Heart right ventricle (tissue), 16 donors: ENCODE results near the gene CFAP54. TPM values are rescaled to one million over a fixed set of nuclear protein-coding genes. Genes with fewer than 3 reads are reported as not detected.

Source experiments
- ATAC-seq, 8 donors: fragments of 200-7000 bp; cut with Tn5 transposase; one replicate each; pipeline ENCODE4 v1.9.1; 2020; ENCODE audit warnings: mild to moderate bottlenecking in 8 of 8, moderate library complexity in 8 of 8, moderate number of reproducible peaks in 1 of 8
- DNase-seq, 2 donors: peaks; one replicate each; pipeline ENCODE4 v3.0.0-alpha.2; 2020
- H3K27ac ChIP-seq, 10 donors: fragments of 200-600 bp; sonication (generic) in 2 of 10; one replicate each; pipeline versions ENCODE4 v1.5.0 to v1.8.0; 2020 to 2022; ENCODE audit warnings: mild to moderate bottlenecking in 3 of 10
- H3K27me3 ChIP-seq, 7 donors: fragments of 200-600 bp; one replicate each; pipeline ENCODE4 v1.8.0; 2021 to 2022; ENCODE audit warnings: mild to moderate bottlenecking in 2 of 7
- H3K36me3 ChIP-seq, 9 donors: fragments of 200-600 bp; sonication (generic) in 1 of 9; one replicate each; pipeline versions ENCODE4 v1.5.0 to v1.8.0; 2020 to 2022; ENCODE audit warnings: mild to moderate bottlenecking in 2 of 9
- H3K4me1 ChIP-seq, 9 donors: fragments of 200-600 bp; sonication (generic) in 1 of 9; one replicate each; pipeline versions ENCODE4 v1.5.0 to v1.8.0; 2020 to 2022; ENCODE audit warnings: mild to moderate bottlenecking in 4 of 9
- H3K4me3 ChIP-seq, 10 donors: fragments of 200-600 bp; sonication (generic) in 2 of 10; one replicate each; pipeline versions ENCODE4 v1.5.0 to v1.8.0; 2020 to 2022; ENCODE audit warnings: mild to moderate bottlenecking in 7 of 10, moderate library complexity in 2 of 10
- H3K9me3 ChIP-seq, 11 donors: fragments of 200-600 bp in 10 of 11; sonication (generic) in 2 of 11; one replicate each; pipeline versions ENCODE4 v1.5.0 to v1.8.0; 2013 to 2022; ENCODE audit warnings: mild to moderate bottlenecking in 2 of 11, control low read depth in 1 of 11, moderate library complexity in 1 of 11
- WGBS, 2 donors: extraction: QIAGEN DNeasy Blood & Tissue Kit; methylation state at CpG; one replicate each; pipeline ENCODE4 v1.1.7; 2013; ENCODE audit warnings: inconsistent platforms in 1 of 2; 5-methylcytosine and 5-hydroxymethylcytosine counted together
- intact Hi-C, 10 donors: fragments of 100-400 bp; cut with DNase I; formaldehyde crosslinking; loops; one replicate each; pipeline versions ENCODE4 v1.11.1 to v1.14.2; 2022
- polyA plus RNA-seq, 2 donors: library from polyadenylated mRNA; stranded (reverse); fragments of 200-250 nt; gene quantifications; one replicate each; pipeline ENCODE4 v1.2.3, GENCODE V29; 2013
- total RNA-seq, 10 donors: library from RNA; stranded (reverse); fragmentation: NEBNext Ultra II Directional in 3 of 10; extraction: Animal tissue kit (Norgen Biotek cat#: 25700) in 3 of 10; gene quantifications; one replicate each; pipeline versions ENCODE4 v1.2.1 to v1.2.4, GENCODE V29; 2021 to 2023
- TF ChIP-seq, protein P1 (sequence below), 9 donors: fragments of 200-600 bp; sonication (generic) in 2 of 9; IDR thresholded peaks; one replicate each; pipeline versions ENCODE4 v1.5.0 to v1.8.0; 2021 to 2022; ENCODE audit warnings: antibody characterized with exemption in 9 of 9, mild to moderate bottlenecking in 5 of 9, moderate library complexity in 1 of 9
- donor health status: Arrhythmogenic right ventricular cardiomyopathy.
- donor health status: ischemic (EF 13 %, LVEDD 7.1; RV severe dilation, severe dysfunction).
- donor health status: healthy with polysubstance abuse.
- donor health status: DM: no; HTN: yes; CAD: no.
- donor health status: DM: no; HTN: no; CAD: no.
- donor health status: ischemic (EF 25% LVEDD 6.9; RV normal size, moderate dysfunction).
- donor health status: ischemic (EF 25% LVEDD 5.7; RV mildly dilated, moderate dysfunction).
- donor health status: healthy.
- donor health status: DM: yes; HTN: yes; CAD: no.
- donor health status: Ischemic cardiomyopathy.
- donor health status: ischemic (EF 35%, LVEDD 5.7; RV mildly dilated, moderate dysfunction).
- donor health status: nonischemic (EF 11% LVEDD 7.7; RV severe dilation, severe dysfunction).
- donor health status: DM: yes; HTN: yes; CAD: no.
- donor health status: PGD.
- donor health status: ischemic (EF 29% LVEDD 5.4; RV normal size, mild dysfunction).
- donor health status: nonischemic (EF 23%, LVEDD 6.1; RV moderate dilation, normal function).

Gene CFAP54
- total and polyA plus RNA-seq, 12 donors: 0.07 to 0.35 (median 0.21) TPM; not detected in 2

DNA sequence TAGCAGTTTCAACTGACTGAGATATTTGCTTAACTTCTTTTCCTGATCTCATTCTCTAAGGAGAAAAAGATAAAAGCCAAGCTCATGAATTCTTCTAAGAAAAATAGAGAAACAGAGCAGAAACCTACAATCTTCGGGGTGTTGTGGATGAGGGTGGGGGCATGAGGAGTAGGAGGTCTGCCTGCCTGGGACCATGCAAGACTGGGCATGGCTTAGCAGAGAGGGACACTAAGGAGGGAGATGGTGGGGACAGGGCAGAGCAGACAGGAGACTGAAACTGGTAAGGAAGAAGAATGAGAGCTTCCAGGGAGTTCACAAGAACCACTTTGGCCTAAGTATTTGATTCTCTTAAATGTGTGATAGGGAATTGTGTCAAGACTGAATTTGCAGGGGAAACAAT lies 188.0 kb downstream of the CFAP54 start:
- no peak for DNase-seq
- H3K36me3 ChIP-seq: no peaks in the 10 kb centered on the region
- H3K9me3 ChIP-seq: no peaks in the 10 kb centered on the region
- 84 to 85% methylated on average over 1 of the region's 1 CpG for WGBS, 2 donors
- no peaks in the 10 kb centered on the region for H3K4me1 ChIP-seq
- no peaks in the 10 kb centered on the region for H3K27me3 ChIP-seq
- intact Hi-C loops: no loop called here
- ATAC-seq: no peak
- H3K4me3 ChIP-seq: no peak overlapping the region
- H3K27ac ChIP-seq: no peak overlapping the region
- TF ChIP-seq, protein P1, sequence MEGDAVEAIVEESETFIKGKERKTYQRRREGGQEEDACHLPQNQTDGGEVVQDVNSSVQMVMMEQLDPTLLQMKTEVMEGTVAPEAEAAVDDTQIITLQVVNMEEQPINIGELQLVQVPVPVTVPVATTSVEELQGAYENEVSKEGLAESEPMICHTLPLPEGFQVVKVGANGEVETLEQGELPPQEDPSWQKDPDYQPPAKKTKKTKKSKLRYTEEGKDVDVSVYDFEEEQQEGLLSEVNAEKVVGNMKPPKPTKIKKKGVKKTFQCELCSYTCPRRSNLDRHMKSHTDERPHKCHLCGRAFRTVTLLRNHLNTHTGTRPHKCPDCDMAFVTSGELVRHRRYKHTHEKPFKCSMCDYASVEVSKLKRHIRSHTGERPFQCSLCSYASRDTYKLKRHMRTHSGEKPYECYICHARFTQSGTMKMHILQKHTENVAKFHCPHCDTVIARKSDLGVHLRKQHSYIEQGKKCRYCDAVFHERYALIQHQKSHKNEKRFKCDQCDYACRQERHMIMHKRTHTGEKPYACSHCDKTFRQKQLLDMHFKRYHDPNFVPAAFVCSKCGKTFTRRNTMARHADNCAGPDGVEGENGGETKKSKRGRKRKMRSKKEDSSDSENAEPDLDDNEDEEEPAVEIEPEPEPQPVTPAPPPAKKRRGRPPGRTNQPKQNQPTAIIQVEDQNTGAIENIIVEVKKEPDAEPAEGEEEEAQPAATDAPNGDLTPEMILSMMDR (IDR thresholded peaks at IDR 0.05): no peak

- no peak for ATAC-seq
- no peak for DNase-seq
- no peaks in the 10 kb centered on the region for H3K4me1 ChIP-seq
- H3K27ac ChIP-seq: no peak overlapping the region
- H3K36me3 ChIP-seq: no peaks in the 10 kb centered on the region
- TF ChIP-seq, protein P1 (IDR thresholded peaks at IDR 0.05): no peak
- peaks cover 0 to 6% (median 0%) of the 10 kb centered on the region in 11 donors for H3K9me3 ChIP-seq
- H3K27me3 ChIP-seq: no peaks in the 10 kb centered on the region
- no peak overlapping the region for H3K4me3 ChIP-seq
- intact Hi-C loops: no loop called here
- 45 to 49% methylated on average over 4 of the region's 4 CpGs for WGBS, 2 donors
These were observed 198.3 kb downstream of the CFAP54 start for GRCh38 chr12:96687719-96688118.

DNA sequence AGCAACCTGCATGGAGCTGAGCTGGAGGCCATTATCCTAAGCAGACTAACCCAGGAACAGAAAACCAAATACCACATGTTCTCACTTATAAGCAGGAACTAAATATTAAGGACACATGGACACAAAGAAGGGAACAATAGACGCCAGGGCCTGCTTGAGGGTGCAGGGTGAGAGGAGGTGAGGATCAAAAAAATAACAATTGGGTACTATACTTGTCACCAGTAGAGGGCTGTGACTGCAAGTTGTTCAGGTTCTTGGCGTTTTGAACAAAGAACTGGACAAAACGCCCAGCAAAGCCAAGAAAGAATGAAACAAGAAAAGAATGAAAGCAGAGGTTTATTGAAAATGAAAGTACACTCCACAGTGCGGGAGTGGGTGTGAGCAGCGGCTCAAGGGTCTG lies 209.1 kb downstream of the CFAP54 start:
- intact Hi-C loops: no loop called here
- Histone ChIP-seq H3K4me1 (no peaks in the 10 kb centered on the region), H3K36me3 (no peaks in the 10 kb centered on the region), H3K9me3 (peaks cover 0 to 4% (median 0%) of the 10 kb centered on the region in 11 donors), H3K27ac (no peak overlapping the region), H3K27me3 (peaks cover 0 to 3% (median 0%) of the 10 kb centered on the region in 7 donors), H3K4me3 (no peak overlapping the region)
- no peak for ATAC-seq
- TF ChIP-seq, protein P1 (IDR thresholded peaks at IDR 0.05): no peak
- no peak for DNase-seq
- WGBS, 2 donors: 88 to 89% methylated on average over 5 of the region's 5 CpGs

DNA sequence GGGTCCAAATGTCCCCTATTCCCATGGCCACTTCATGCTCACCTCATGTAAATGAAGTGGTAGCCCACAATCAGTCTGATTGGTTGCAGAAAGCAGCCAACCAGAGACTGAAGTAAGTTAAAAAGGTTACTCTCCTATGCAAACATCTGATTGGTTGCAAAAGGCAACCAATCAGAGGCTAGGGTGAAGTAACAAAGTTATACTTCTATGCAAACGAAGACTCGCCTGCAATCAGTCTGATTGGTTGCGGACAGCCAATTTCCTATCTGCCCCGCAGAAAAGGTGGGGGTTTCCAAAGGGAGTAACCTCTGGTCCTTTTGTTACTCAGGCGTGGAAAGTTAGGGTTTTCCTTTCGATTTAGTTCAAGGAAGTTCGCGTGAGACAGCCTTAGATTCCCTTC lies 209.6 kb downstream of the CFAP54 start:
- Histone ChIP-seq H3K36me3 (no peaks in the 10 kb centered on the region), H3K27me3 (peaks cover 0 to under 1% (median 0%) of the 10 kb centered on the region in 7 donors), H3K9me3 (peaks cover 0 to 4% (median 0%) of the 10 kb centered on the region in 11 donors), H3K4me1 (no peaks in the 10 kb centered on the region), H3K27ac (no peak overlapping the region), H3K4me3 (no peak overlapping the region)
- ATAC-seq (no peak), DNase-seq (no peak)
- WGBS, 2 donors: 90 to 91% methylated on average over 8 of the region's 8 CpGs
- TF ChIP-seq, protein P1 (IDR thresholded peaks at IDR 0.05): no peak
- intact Hi-C loops: no loop called here
